Uterus (tissue), 2 donors: Measurements from ENCODE around the gene CLDN15.

Experiments
- CTCF ChIP-seq, 4 experiments: fragments of 200-600 bp in 2 of 4; fragments of 450-650 bp in 2 of 4; sonication (generic) in 2 of 4; IDR thresholded peaks; one replicate each; pipeline ENCODE4 v1.5.1; 2016 to 2019; ENCODE audit warnings: antibody characterized with exemption in 4 of 4, mild to moderate bottlenecking in 2 of 4, moderate library complexity in 1 of 4
- POLR2A ChIP-seq, 2 donors: fragments of 450-650 bp; IDR thresholded peaks; one replicate each; pipeline ENCODE4 v1.6.1; 2016; ENCODE audit warnings: antibody characterized with exemption in 2 of 2, mild to moderate bottlenecking in 1 of 2, moderate library complexity in 1 of 2

GRCh38 chr7:101238226-101239182 lies 902 bp upstream of the CLDN15 start:
- TF ChIP-seq CTCF (IDR thresholded peaks at IDR 0.05) (no peak), POLR2A (IDR thresholded peaks at IDR 0.05) (no peak)
